RWPE2 (cell line): Measurements from ENCODE around the gene CRB2.

Experiments used
- ATAC-seq: fragments of 200-7000 bp; cut with Tn5 transposase; 3 replicates; pipeline ENCODE4 v1.9.1; 2021; ENCODE audit warnings: low read depth
- DNase-seq: peaks from one replicate; pipeline ENCODE4 v3.0.0-alpha.2; 2020; ENCODE audit warnings: low spot score
- H3K27ac ChIP-seq: fragments of 450-650 bp; 2 replicates; pipeline ENCODE4 v1.5.1; 2017; ENCODE audit warnings: mild to moderate bottlenecking; ENCODE audit not compliant: poor library complexity, severe bottlenecking
- H3K27me3 ChIP-seq: fragments of 250-450 bp; sonication (Bioruptor Pico); 2 replicates; pipeline ENCODE4 v1.5.1; 2021; ENCODE audit warnings: mild to moderate bottlenecking, moderate library complexity; ENCODE audit not compliant: insufficient read depth, poor library complexity, severe bottlenecking
- H3K36me3 ChIP-seq: fragments of 250-450 bp; sonication (Bioruptor Pico); 2 replicates; pipeline ENCODE4 v1.5.1; 2020; ENCODE audit warnings: low read depth, mild to moderate bottlenecking, moderate library complexity
- H3K4me1 ChIP-seq: fragments of 250-450 bp; sonication (Bioruptor Pico); 2 replicates; pipeline ENCODE4 v1.5.1; 2021; ENCODE audit warnings: mild to moderate bottlenecking, moderate library complexity; ENCODE audit not compliant: insufficient read depth, poor library complexity, severe bottlenecking
- H3K4me3 ChIP-seq: fragments of 250-450 bp; sonication (Bioruptor Pico); 2 replicates; pipeline ENCODE4 v1.5.1; 2021; ENCODE audit warnings: mild to moderate bottlenecking, moderate library complexity; ENCODE audit not compliant: severe bottlenecking
- H3K9me3 ChIP-seq: fragments of 250-450 bp; sonication (Bioruptor Pico); 2 replicates; pipeline ENCODE4 v1.5.1; 2021; ENCODE audit warnings: mild to moderate bottlenecking, moderate library complexity; ENCODE audit not compliant: severe bottlenecking
- CTCF ChIP-seq: fragments of 450-650 bp; IDR thresholded peaks from one replicate; pipeline ENCODE4 v1.5.1; 2017; ENCODE audit warnings: mild to moderate bottlenecking, moderate library complexity; ENCODE audit not compliant: poor library complexity, severe bottlenecking

Gene CRB2

GRCh38 chr9:123312306-123312877, 43.6 kb upstream of the CRB2 start:
- no peak for DNase-seq
- Histone ChIP-seq H3K27me3 (no peaks in the 10 kb centered on the region), H3K4me1 (no peaks in the 10 kb centered on the region), H3K4me3 (no peak overlapping the region), H3K9me3 (no peaks in the 10 kb centered on the region), H3K27ac (no peak overlapping the region), H3K36me3 (no peaks in the 10 kb centered on the region)
- no peak for ATAC-seq
- no peak for TF ChIP-seq CTCF

- H3K4me1 ChIP-seq, result no peaks in the 10 kb centered on the region
- no peak for DNase-seq
- ATAC-seq, result no peak
Observed at GRCh38 chr9:123314617-123315016, 41.4 kb upstream of the CRB2 start.

GRCh38 chr9:123315635-123316034, 40.4 kb upstream of the CRB2 start:
- no peaks in the 10 kb centered on the region for H3K9me3 ChIP-seq
- ATAC-seq (no peak), DNase-seq (no peak)
- no peaks in the 10 kb centered on the region for H3K4me1 ChIP-seq
- no peak overlapping the region for H3K4me3 ChIP-seq
- H3K27ac ChIP-seq, result no peak overlapping the region
- H3K27me3 ChIP-seq, result no peaks in the 10 kb centered on the region
- TF ChIP-seq CTCF, result no peak
- no peaks in the 10 kb centered on the region for H3K36me3 ChIP-seq

More at GRCh38 chr9:123314617-123315016, 41.4 kb upstream of the CRB2 start:
- H3K9me3 ChIP-seq, result no peaks in the 10 kb centered on the region
- H3K36me3 ChIP-seq, result no peaks in the 10 kb centered on the region
- no peak overlapping the region for H3K27ac ChIP-seq
- no peaks in the 10 kb centered on the region for H3K27me3 ChIP-seq
- TF ChIP-seq CTCF, result no peak
- H3K4me3 ChIP-seq, result no peak overlapping the region

GRCh38 chr9:123316053-123316718, 39.8 kb upstream of the CRB2 start:
- no peak for TF ChIP-seq CTCF
- Histone ChIP-seq H3K4me3 (no peak overlapping the region), H3K36me3 (no peaks in the 10 kb centered on the region), H3K4me1 (no peaks in the 10 kb centered on the region), H3K9me3 (no peaks in the 10 kb centered on the region), H3K27me3 (no peaks in the 10 kb centered on the region), H3K27ac (no peak overlapping the region)
- ATAC-seq, result no peak
- no peak for DNase-seq

GRCh38 chr9:123318202-123318601, 37.8 kb upstream of the CRB2 start:
- H3K27ac ChIP-seq, result no peak overlapping the region
- TF ChIP-seq CTCF, result no peak
- H3K4me3 ChIP-seq, result no peak overlapping the region
- no peaks in the 10 kb centered on the region for H3K9me3 ChIP-seq
- no peaks in the 10 kb centered on the region for H3K4me1 ChIP-seq
- no peak for ATAC-seq
- DNase-seq, result no peak
- no peaks in the 10 kb centered on the region for H3K36me3 ChIP-seq
- H3K27me3 ChIP-seq, result no peaks in the 10 kb centered on the region
